ENCODE results near the gene SSNA1. TPM values are rescaled to one million over a fixed set of nuclear protein-coding genes. Genes with fewer than 3 reads are reported as not detected.

Gene SSNA1
- total and polyA plus RNA-seq, 9 of the 15 experiments (the other 6 are each of a cell fraction or from before 2014, with no cell fraction given), result 1.9 to 130 (median 57.1) TPM

- TF ChIP-seq NKRF (IDR thresholded peaks at IDR 0.05; ENCODE audit: borderline replicate concordance) (peak; percentile 67; the same call in 1 of the 2 replicates), MBD2 (IDR thresholded peaks at IDR 0.05; ENCODE audit: borderline replicate concordance, low read depth) (peak; percentile 96), YY1 (IDR thresholded peaks at IDR 0.05; ENCODE audit: borderline replicate concordance in 1 of 3, control insufficient read depth in 1 of 3, extremely low read depth in 1 of 3, insufficient read depth in 3 of 3, insufficient read length in 1 of 3, insufficient replicate concordance in 2 of 3, low read depth in 1 of 3, low read length in 2 of 3) (peak; percentile 62 to 95 (median 92)), PKNOX1 (IDR thresholded peaks at IDR 0.05) (peak; percentile 73), RB1 (IDR thresholded peaks at IDR 0.05; ENCODE audit: low read depth) (peak; percentile 23)
These were observed 12.1 kb downstream of the SSNA1 start, which contains the start of gene TPRN (continued) for GRCh38 chr9:137200311-137201204.
